ENCODE measurements around the gene PRKCH. TPM values are rescaled to one million over a fixed set of nuclear protein-coding genes. Genes with fewer than 3 reads are reported as not detected.

PRKCH gene
- total RNA-seq, 4 donors from 2014 or later, result 17.9 to 105 (median 63.5) TPM

- intact Hi-C loops (cut with DNase I; ENCODE audit: low total_unique reads), result no loop called here
- no peak overlapping the region for H3K27ac ChIP-seq
- no peaks in the 10 kb centered on the region for H3K4me1 ChIP-seq
- no peak for DNase-seq
- TF ChIP-seq POLR2A (IDR thresholded peaks at IDR 0.05) (no peak), CTCF (IDR thresholded peaks at IDR 0.05) (peak; percentile 12 to 52 (median 37))
- H3K4me3 ChIP-seq, result no peak overlapping the region
- H3K27me3 ChIP-seq, result no peaks in the 10 kb centered on the region
- H3K36me3 ChIP-seq, result no peaks in the 10 kb centered on the region
- no peaks in the 10 kb centered on the region for H3K9me3 ChIP-seq
Measured at GRCh38 chr14:61296719-61297502, 24.5 kb upstream of the PRKCH start.

GRCh38 chr14:61297581-61297980 lies 23.8 kb upstream of the PRKCH start:
- TF ChIP-seq CTCF (IDR thresholded peaks at IDR 0.05) (no peak), POLR2A (IDR thresholded peaks at IDR 0.05) (no peak)
- Histone ChIP-seq H3K9me3 (no peaks in the 10 kb centered on the region), H3K27me3 (no peaks in the 10 kb centered on the region), H3K4me3 (no peak overlapping the region), H3K36me3 (no peaks in the 10 kb centered on the region), H3K4me1 (no peaks in the 10 kb centered on the region), H3K27ac (no peak overlapping the region)
- intact Hi-C loops (cut with DNase I; ENCODE audit: low total_unique reads), result no loop called here
- no peak for DNase-seq

GRCh38 chr14:61298824-61299223 lies 22.6 kb upstream of the PRKCH start:
- Histone ChIP-seq H3K4me3 (no peak overlapping the region), H3K9me3 (no peaks in the 10 kb centered on the region), H3K4me1 (no peaks in the 10 kb centered on the region), H3K27me3 (no peaks in the 10 kb centered on the region), H3K27ac (no peak overlapping the region), H3K36me3 (no peaks in the 10 kb centered on the region)
- DNase-seq, result no peak
- intact Hi-C loops (cut with DNase I; ENCODE audit: low total_unique reads), result no loop called here
- no peak for TF ChIP-seq POLR2A (IDR thresholded peaks at IDR 0.05)
- no peak for TF ChIP-seq CTCF (IDR thresholded peaks at IDR 0.05)

GRCh38 chr14:61300209-61300608 lies 21.2 kb upstream of the PRKCH start:
- Histone ChIP-seq H3K9me3 (no peaks in the 10 kb centered on the region), H3K27me3 (no peaks in the 10 kb centered on the region), H3K4me1 (no peaks in the 10 kb centered on the region), H3K27ac (no peak overlapping the region), H3K4me3 (no peak overlapping the region), H3K36me3 (no peaks in the 10 kb centered on the region)
- no peak for DNase-seq
- TF ChIP-seq POLR2A (IDR thresholded peaks at IDR 0.05) (no peak), CTCF (IDR thresholded peaks at IDR 0.05) (no peak)
- intact Hi-C loops (cut with DNase I; ENCODE audit: low total_unique reads), result no loop called here

GRCh38 chr14:61300754-61301153 lies 20.6 kb upstream of the PRKCH start:
- no peak for DNase-seq
- no peaks in the 10 kb centered on the region for H3K27me3 ChIP-seq
- no peak overlapping the region for H3K27ac ChIP-seq
- no peaks in the 10 kb centered on the region for H3K9me3 ChIP-seq
- H3K4me3 ChIP-seq, result no peak overlapping the region
- no peaks in the 10 kb centered on the region for H3K4me1 ChIP-seq
- H3K36me3 ChIP-seq, result no peaks in the 10 kb centered on the region
- intact Hi-C loops (cut with DNase I; ENCODE audit: low total_unique reads), result no loop called here
- no peak for TF ChIP-seq POLR2A (IDR thresholded peaks at IDR 0.05)
- TF ChIP-seq CTCF (IDR thresholded peaks at IDR 0.05), result no peak
